HCT116 (cell line): Measurements from ENCODE around the gene IL1R1. TPM values are rescaled to one million over a fixed set of nuclear protein-coding genes. Genes with fewer than 3 reads are reported as not detected.

Experiments
- ATAC-seq: fragments of 200-7000 bp; cut with Tn5 transposase; 2 replicates; pipeline ENCODE4 v1.9.1; 2020; ENCODE audit warnings: mild to moderate bottlenecking, moderate library complexity
- BruUV-seq: library from RNA; stranded (reverse); fragments of 400-500 nt; replicated peaks from 2 replicates; lab custom pipeline; 2021; lab: Mats Ljungman, UMichigan
- CTCF ChIA-PET: fragments of 300-600 bp; sonication (Branson Sonifier 250); formaldehyde crosslinking; loops from one replicate; lab custom pipeline; 2021; ENCODE audit warnings: antibody characterized with exemption; lab: Charles Lee
- POLR2A ChIA-PET: fragments of 300-600, 350-600 bp; sonication (Branson Sonifier 250); formaldehyde crosslinking; loops from one replicate; lab custom pipeline; 2021; ENCODE audit warnings: antibody characterized with exemption; lab: Charles Lee
- RAD21 ChIA-PET, 2 experiments: fragments of 300-600 bp; sonication (Branson Sonifier 250); formaldehyde crosslinking; loops; one replicate each; lab custom pipeline; 2023; ENCODE audit warnings: low total read pairs in 2 of 2; ENCODE audit not compliant: uncharacterized antibody in 2 of 2, unreplicated experiment in 2 of 2, low non-redundant PET in 1 of 2; lab: Charles Lee
- DNase-seq: peaks from one replicate; pipeline ENCODE4 v3.0.0-alpha.2; 2010; ENCODE audit warnings: low read depth, low spot score
- H2AFZ ChIP-seq: fragments of 200-600 bp; shearing (Covaris generic), sonication (generic); 2 replicates; pipeline ENCODE4 v1.6.1; 2017; ENCODE audit warnings: low read depth, mixed run types, mixed read lengths, antibody characterized with exemption, low read length; ENCODE audit not compliant: poor library complexity, severe bottlenecking
- H3K27ac ChIP-seq: 2 replicates; pipeline ENCODE4 v1.5.1; 2012; ENCODE audit warnings: low read depth, low read length
- H3K27me3 ChIP-seq: fragments of 200-600 bp; sonication (generic); 2 replicates; pipeline ENCODE4 v1.6.1; 2016; ENCODE audit warnings: mixed run types, low read length, mixed read lengths; ENCODE audit not compliant: insufficient read depth
- H3K36me3 ChIP-seq, 2 experiments: fragments of 200-500 bp in 1 of 2; fragments of 200-600 bp in 1 of 2; sonication (Bioruptor generic) in 1 of 2; sonication (generic) in 1 of 2; 2 replicates each; pipeline versions ENCODE4 v1.5.1 to v1.6.1; 2014 to 2016; ENCODE audit warnings: low read length in 2 of 2, inconsistent platforms in 1 of 2, mixed read lengths in 1 of 2, mixed run types in 1 of 2; ENCODE audit not compliant: insufficient read depth in 2 of 2, control insufficient read depth in 1 of 2
- H3K4me1 ChIP-seq, 2 experiments: fragments of 200-600 bp in 1 of 2; sonication (generic) in 1 of 2; 2 replicates each; pipeline versions ENCODE4 v1.5.1 to v1.6.1; 2012 to 2017; ENCODE audit warnings: low read length in 2 of 2, inconsistent platforms in 1 of 2, mild to moderate bottlenecking in 1 of 2, mixed read lengths in 1 of 2, mixed run types in 1 of 2, moderate library complexity in 1 of 2; ENCODE audit not compliant: insufficient read depth in 2 of 2, control insufficient read depth in 1 of 2
- H3K4me2 ChIP-seq: fragments of 200-600 bp; sonication (generic); 2 replicates; pipeline ENCODE4 v1.6.1; 2017; ENCODE audit warnings: mixed run types, low read length, mixed read lengths
- H3K4me3 ChIP-seq, 2 experiments: fragments of 200-600 bp in 1 of 2; sonication (generic) in 1 of 2; replicated peaks in 1 of 2; 2 replicates each; pipeline ENCODE4 v1.5.1; 2011 to 2016; ENCODE audit warnings: low read length in 2 of 2, control low read depth in 1 of 2, low read depth in 1 of 2, mild to moderate bottlenecking in 1 of 2, mixed read lengths in 1 of 2, mixed run types in 1 of 2
- H3K79me2 ChIP-seq: fragments of 200-600 bp; sonication (generic); 2 replicates; pipeline ENCODE4 v1.6.1; 2017; ENCODE audit warnings: mild to moderate bottlenecking, mixed run types, low read length, moderate library complexity, mixed read lengths; ENCODE audit not compliant: insufficient read depth
- H3K9ac ChIP-seq: fragments of 200-600 bp; sonication (generic); 2 replicates; pipeline ENCODE4 v1.6.1; 2016; ENCODE audit warnings: low read length, mixed read lengths
- H3K9me2 ChIP-seq: fragments of 200-600 bp; sonication (generic), shearing (Covaris generic); 2 replicates; pipeline ENCODE4 v1.6.1; 2017; ENCODE audit warnings: mixed run types, mild to moderate bottlenecking, moderate library complexity; ENCODE audit not compliant: insufficient read depth
- H3K9me3 ChIP-seq, 2 experiments: fragments of 200-500 bp in 1 of 2; fragments of 200-600 bp in 1 of 2; sonication (Bioruptor generic) in 1 of 2; sonication (generic) in 1 of 2; 2 replicates each; pipeline ENCODE4 v1.6.1; 2014 to 2017; ENCODE audit warnings: low read length in 2 of 2, mixed read lengths in 2 of 2, inconsistent platforms in 1 of 2, low read depth in 1 of 2, mild to moderate bottlenecking in 1 of 2, mixed run types in 1 of 2, moderate library complexity in 1 of 2; ENCODE audit not compliant: control insufficient read depth in 1 of 2, insufficient read depth in 1 of 2
- H4K20me1 ChIP-seq: fragments of 200-600 bp; sonication (generic), shearing (Covaris generic); 2 replicates; pipeline ENCODE4 v1.6.1; 2017; ENCODE audit warnings: mixed run types, mild to moderate bottlenecking, moderate library complexity; ENCODE audit not compliant: insufficient read depth
- CBX3 ChIP-seq: IDR thresholded peaks from 2 replicates; pipeline ENCODE4 v1.6.1; 2012; ENCODE audit warnings: low read depth
- EGR1 ChIP-seq: IDR thresholded peaks from 2 replicates; pipeline ENCODE4 v1.6.1; 2012; ENCODE audit warnings: low read depth
- ELF1 ChIP-seq: IDR thresholded peaks from 2 replicates; pipeline ENCODE4 v1.6.1; 2012; ENCODE audit warnings: low read depth, borderline replicate concordance
- EZH2 ChIP-seq: fragments of 200-600 bp; sonication (generic); IDR thresholded peaks from 2 replicates; pipeline ENCODE4 v1.6.1; 2017; ENCODE audit warnings: antibody characterized with exemption, mixed run types
- EZH2phosphoT487 ChIP-seq: fragments of 200-600 bp; IDR thresholded peaks from 2 replicates; pipeline ENCODE4 v1.6.1; 2018; ENCODE audit warnings: antibody characterized with exemption, borderline replicate concordance
- FOSL1 ChIP-seq: IDR thresholded peaks from 2 replicates; pipeline ENCODE4 v1.6.1; 2012; ENCODE audit warnings: low read depth
- JUND ChIP-seq: IDR thresholded peaks from 2 replicates; pipeline ENCODE4 v1.6.1; 2012
- POLR2AphosphoS5 ChIP-seq: IDR thresholded peaks from 2 replicates; pipeline ENCODE4 v1.6.1; 2011; ENCODE audit warnings: mild to moderate bottlenecking, low read depth, low read length, moderate library complexity
- RAD21 ChIP-seq: IDR thresholded peaks from 2 replicates; pipeline ENCODE4 v1.6.1; 2012; ENCODE audit warnings: low read depth, mild to moderate bottlenecking
- SIN3A ChIP-seq: IDR thresholded peaks from 2 replicates; pipeline ENCODE4 v1.6.1; 2012; ENCODE audit warnings: low read depth
- SP1 ChIP-seq: IDR thresholded peaks from 2 replicates; pipeline ENCODE4 v1.6.1; 2012; ENCODE audit warnings: low read depth
- ZFX ChIP-seq: fragments of 450-650 bp; IDR thresholded peaks from 2 replicates; pipeline ENCODE4 v1.6.1; 2017
- intact Hi-C: fragments of 100-400 bp; cut with micrococcal nuclease; formaldehyde crosslinking; loops from 2 replicates; pipeline ENCODE4 v1.10.0; 2022
- total RNA-seq: library from RNA; stranded (reverse); gene quantifications from one replicate; pipeline ENCODE4 v1.2.1, GENCODE V29; 2021; ENCODE audit not compliant: unreplicated experiment
- TF ChIP-seq, protein P1 (sequence below): IDR thresholded peaks from 2 replicates; pipeline ENCODE4 v1.6.1; 2012
- TF ChIP-seq, protein P2 (sequence below), 3 experiments: fragments of 200-600 bp in 1 of 3; sonication (generic) in 1 of 3; IDR thresholded peaks in 2 of 3; conservative IDR thresholded peaks in 1 of 3; 2 replicates each; pipeline ENCODE4 v1.5.1; 2012 to 2017; ENCODE audit warnings: low read depth in 2 of 3, low read length in 2 of 3, antibody characterized with exemption in 1 of 3, borderline replicate concordance in 1 of 3, control low read depth in 1 of 3, mild to moderate bottlenecking in 1 of 3, mixed read lengths in 1 of 3, mixed run types in 1 of 3, moderate library complexity in 1 of 3; ENCODE audit not compliant: insufficient read depth in 1 of 3
- TF ChIP-seq, protein P3 (sequence below): IDR thresholded peaks from 2 replicates; pipeline ENCODE4 v1.6.1; 2012; ENCODE audit warnings: low read depth
- TF ChIP-seq, protein P4 (sequence below): IDR thresholded peaks from 2 replicates; pipeline ENCODE4 v1.6.1; 2012

IL1R1 gene
- total RNA-seq, 1 experiment from 2014 or later, result 5.3 TPM

DNA sequence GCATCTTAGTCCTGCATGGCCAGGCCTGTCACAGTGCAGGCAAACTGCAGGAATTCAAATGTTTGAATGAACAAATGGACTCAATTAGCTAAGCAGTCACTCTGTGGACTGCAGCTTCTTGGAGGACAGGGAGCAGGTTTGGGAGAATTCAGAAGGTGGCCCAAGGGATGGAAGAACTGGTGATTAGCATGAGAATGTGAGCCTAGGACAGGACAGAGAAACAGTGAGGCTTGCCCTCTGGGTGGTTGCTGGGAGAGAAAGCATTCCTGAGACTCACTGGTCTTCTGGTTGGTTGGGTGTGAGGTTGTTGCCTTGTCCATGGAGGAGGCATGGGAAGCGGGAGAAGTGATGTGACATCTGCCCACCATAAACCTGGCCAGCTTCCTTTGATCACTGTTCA, 58.0 kb downstream of the IL1R1 start:
- Histone ChIP-seq H3K9ac (no peak overlapping the region), H3K27ac (no peak overlapping the region), H3K79me2 (no peaks in the 10 kb centered on the region), H3K4me3 (no peak overlapping the region), H3K4me1 (no peaks in the 10 kb centered on the region), H2AFZ (no peak overlapping the region), H3K36me3 (no peaks in the 10 kb centered on the region), H3K27me3 (no peaks in the 10 kb centered on the region), H3K9me3 (no peaks in the 10 kb centered on the region), H3K4me2 (no peak overlapping the region), H3K9me2 (no peaks in the 10 kb centered on the region), H4K20me1 (no peaks in the 10 kb centered on the region)
- POLR2A ChIA-PET, result no interaction called here
- intact Hi-C loops, result no loop called here
- RAD21 ChIA-PET, result no interaction called here
- no peak for DNase-seq
- no peak for ATAC-seq
- BruUV-seq, result no TSS peak
- TF ChIP-seq SIN3A (no peak), FOSL1 (no peak), EZH2 (no peak), POLR2AphosphoS5 (no peak), CBX3 (no peak), ELF1 (no peak), EGR1 (no peak), RAD21 (no peak), SP1 (no peak), JUND (no peak), ZFX (no peak), EZH2phosphoT487 (no peak)
- TF ChIP-seq, protein P1, sequence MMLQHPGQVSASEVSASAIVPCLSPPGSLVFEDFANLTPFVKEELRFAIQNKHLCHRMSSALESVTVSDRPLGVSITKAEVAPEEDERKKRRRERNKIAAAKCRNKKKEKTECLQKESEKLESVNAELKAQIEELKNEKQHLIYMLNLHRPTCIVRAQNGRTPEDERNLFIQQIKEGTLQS, result no peak
- TF ChIP-seq, protein P2, sequence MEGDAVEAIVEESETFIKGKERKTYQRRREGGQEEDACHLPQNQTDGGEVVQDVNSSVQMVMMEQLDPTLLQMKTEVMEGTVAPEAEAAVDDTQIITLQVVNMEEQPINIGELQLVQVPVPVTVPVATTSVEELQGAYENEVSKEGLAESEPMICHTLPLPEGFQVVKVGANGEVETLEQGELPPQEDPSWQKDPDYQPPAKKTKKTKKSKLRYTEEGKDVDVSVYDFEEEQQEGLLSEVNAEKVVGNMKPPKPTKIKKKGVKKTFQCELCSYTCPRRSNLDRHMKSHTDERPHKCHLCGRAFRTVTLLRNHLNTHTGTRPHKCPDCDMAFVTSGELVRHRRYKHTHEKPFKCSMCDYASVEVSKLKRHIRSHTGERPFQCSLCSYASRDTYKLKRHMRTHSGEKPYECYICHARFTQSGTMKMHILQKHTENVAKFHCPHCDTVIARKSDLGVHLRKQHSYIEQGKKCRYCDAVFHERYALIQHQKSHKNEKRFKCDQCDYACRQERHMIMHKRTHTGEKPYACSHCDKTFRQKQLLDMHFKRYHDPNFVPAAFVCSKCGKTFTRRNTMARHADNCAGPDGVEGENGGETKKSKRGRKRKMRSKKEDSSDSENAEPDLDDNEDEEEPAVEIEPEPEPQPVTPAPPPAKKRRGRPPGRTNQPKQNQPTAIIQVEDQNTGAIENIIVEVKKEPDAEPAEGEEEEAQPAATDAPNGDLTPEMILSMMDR (IDR thresholded peaks at IDR 0.05 in 2 of 3, conservative IDR thresholded peaks at IDR 0.05 in 1 of 3; ENCODE audit: borderline replicate concordance in 1 of 3, insufficient read depth in 1 of 3, low read depth in 2 of 3, low read length in 2 of 3), result no peak
- TF ChIP-seq, protein P3, sequence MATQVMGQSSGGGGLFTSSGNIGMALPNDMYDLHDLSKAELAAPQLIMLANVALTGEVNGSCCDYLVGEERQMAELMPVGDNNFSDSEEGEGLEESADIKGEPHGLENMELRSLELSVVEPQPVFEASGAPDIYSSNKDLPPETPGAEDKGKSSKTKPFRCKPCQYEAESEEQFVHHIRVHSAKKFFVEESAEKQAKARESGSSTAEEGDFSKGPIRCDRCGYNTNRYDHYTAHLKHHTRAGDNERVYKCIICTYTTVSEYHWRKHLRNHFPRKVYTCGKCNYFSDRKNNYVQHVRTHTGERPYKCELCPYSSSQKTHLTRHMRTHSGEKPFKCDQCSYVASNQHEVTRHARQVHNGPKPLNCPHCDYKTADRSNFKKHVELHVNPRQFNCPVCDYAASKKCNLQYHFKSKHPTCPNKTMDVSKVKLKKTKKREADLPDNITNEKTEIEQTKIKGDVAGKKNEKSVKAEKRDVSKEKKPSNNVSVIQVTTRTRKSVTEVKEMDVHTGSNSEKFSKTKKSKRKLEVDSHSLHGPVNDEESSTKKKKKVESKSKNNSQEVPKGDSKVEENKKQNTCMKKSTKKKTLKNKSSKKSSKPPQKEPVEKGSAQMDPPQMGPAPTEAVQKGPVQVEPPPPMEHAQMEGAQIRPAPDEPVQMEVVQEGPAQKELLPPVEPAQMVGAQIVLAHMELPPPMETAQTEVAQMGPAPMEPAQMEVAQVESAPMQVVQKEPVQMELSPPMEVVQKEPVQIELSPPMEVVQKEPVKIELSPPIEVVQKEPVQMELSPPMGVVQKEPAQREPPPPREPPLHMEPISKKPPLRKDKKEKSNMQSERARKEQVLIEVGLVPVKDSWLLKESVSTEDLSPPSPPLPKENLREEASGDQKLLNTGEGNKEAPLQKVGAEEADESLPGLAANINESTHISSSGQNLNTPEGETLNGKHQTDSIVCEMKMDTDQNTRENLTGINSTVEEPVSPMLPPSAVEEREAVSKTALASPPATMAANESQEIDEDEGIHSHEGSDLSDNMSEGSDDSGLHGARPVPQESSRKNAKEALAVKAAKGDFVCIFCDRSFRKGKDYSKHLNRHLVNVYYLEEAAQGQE, result no peak
- TF ChIP-seq, protein P4, sequence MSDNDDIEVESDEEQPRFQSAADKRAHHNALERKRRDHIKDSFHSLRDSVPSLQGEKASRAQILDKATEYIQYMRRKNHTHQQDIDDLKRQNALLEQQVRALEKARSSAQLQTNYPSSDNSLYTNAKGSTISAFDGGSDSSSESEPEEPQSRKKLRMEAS, result no peak
- CTCF ChIA-PET, result no interaction called here
